Measurements from ENCODE around the gene APOL3.

GRCh38 chr22:36129486-36130388 lies 30.8 kb downstream of the APOL3 start:
- TF ChIP-seq CTCF (IDR thresholded peaks at IDR 0.05; ENCODE audit: poor library complexity) = no peak
- no peak for TF ChIP-seq EZH2 (IDR thresholded peaks at IDR 0.05; ENCODE audit: borderline replicate concordance)

Data from hepatocyte (in vitro differentiated cells).